OCI-LY7 (cell line): ENCODE data around the gene CALHM6.

Experiments used
- EZH2phosphoT487 ChIP-seq: fragments of 200-600 bp; sonication (generic); IDR thresholded peaks from 2 replicates; pipeline ENCODE4 v1.6.1; 2018; ENCODE audit warnings: low read depth, borderline replicate concordance, mild to moderate bottlenecking, mixed run types, antibody characterized with exemption, low read length, moderate library complexity, mixed read lengths
- TF ChIP-seq, protein P1 (sequence below): fragments of 200-600 bp; sonication (generic); conservative IDR thresholded peaks from 2 replicates; pipeline ENCODE4 v1.5.1; 2014; ENCODE audit warnings: mild to moderate bottlenecking, antibody characterized with exemption, low read length, moderate library complexity, mixed read lengths

DNA sequence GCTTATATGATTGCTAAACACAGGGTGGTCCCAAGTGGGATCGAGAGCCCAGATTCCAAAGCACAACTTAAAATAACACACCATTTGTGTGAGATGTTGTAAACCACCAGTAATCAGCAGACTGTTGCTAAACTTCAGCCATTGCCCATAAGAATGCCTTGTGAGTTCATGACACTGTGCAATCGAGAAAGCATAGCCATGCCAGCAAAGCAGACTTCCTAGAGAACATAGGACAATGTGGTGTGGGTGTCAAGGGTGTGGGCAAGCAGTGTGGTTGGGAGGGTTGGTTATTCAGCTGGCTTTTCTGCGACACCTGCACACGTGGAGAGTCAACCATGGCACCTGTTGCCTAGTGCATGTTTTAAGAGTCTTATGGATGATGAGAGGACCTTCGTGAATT lies 16.1 kb upstream of the CALHM6 start:
- TF ChIP-seq, protein P1, sequence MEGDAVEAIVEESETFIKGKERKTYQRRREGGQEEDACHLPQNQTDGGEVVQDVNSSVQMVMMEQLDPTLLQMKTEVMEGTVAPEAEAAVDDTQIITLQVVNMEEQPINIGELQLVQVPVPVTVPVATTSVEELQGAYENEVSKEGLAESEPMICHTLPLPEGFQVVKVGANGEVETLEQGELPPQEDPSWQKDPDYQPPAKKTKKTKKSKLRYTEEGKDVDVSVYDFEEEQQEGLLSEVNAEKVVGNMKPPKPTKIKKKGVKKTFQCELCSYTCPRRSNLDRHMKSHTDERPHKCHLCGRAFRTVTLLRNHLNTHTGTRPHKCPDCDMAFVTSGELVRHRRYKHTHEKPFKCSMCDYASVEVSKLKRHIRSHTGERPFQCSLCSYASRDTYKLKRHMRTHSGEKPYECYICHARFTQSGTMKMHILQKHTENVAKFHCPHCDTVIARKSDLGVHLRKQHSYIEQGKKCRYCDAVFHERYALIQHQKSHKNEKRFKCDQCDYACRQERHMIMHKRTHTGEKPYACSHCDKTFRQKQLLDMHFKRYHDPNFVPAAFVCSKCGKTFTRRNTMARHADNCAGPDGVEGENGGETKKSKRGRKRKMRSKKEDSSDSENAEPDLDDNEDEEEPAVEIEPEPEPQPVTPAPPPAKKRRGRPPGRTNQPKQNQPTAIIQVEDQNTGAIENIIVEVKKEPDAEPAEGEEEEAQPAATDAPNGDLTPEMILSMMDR: no peak
- no peak for TF ChIP-seq EZH2phosphoT487
